ENCODE measurements around the gene ANAPC5. TPM values are rescaled to one million over a fixed set of nuclear protein-coding genes. Genes with fewer than 3 reads are reported as not detected.

ANAPC5 gene
- total RNA-seq, 1 donor: 168 TPM

GRCh38 chr12:121326996-121327674 is 25.1 kb downstream of the ANAPC5 start:
- Histone ChIP-seq H4K20me1 (ENCODE audit: insufficient read depth, low read length) (no peaks in the 10 kb centered on the region), H3K36me3 (ENCODE audit: insufficient read depth, low read length) (peaks cover 69% of the 10 kb centered on the region), H3K4me1 (ENCODE audit: insufficient read depth, low read length) (no peaks in the 10 kb centered on the region), H3K4me2 (ENCODE audit: insufficient read depth, low read length) (no peak overlapping the region), H3K27me3 (ENCODE audit: insufficient read depth, low read length) (no peaks in the 10 kb centered on the region), H2AFZ (ENCODE audit: low read length) (no peak overlapping the region), H3K4me3 (ENCODE audit: insufficient read depth, low read length) (no peak overlapping the region), H3K79me2 (ENCODE audit: insufficient read depth, low read length) (no peaks in the 10 kb centered on the region), H3K27ac (ENCODE audit: low read depth, low read length) (no peak overlapping the region), H3K9me3 (ENCODE audit: low read depth, low read length) (no peaks in the 10 kb centered on the region)
- peak; percentile 37 for DNase-seq (ENCODE audit: insufficient read length, low spot score, missing footprints)
- no peak for TF ChIP-seq CTCF (IDR thresholded peaks at IDR 0.05; ENCODE audit: extremely low read depth, low read depth, low read length)

- Histone ChIP-seq H3K9me3 (ENCODE audit: low read depth, low read length) (no peaks in the 10 kb centered on the region), H3K79me2 (ENCODE audit: insufficient read depth, low read length) (no peaks in the 10 kb centered on the region), H3K27ac (ENCODE audit: low read depth, low read length) (no peak overlapping the region), H3K4me2 (ENCODE audit: insufficient read depth, low read length) (no peak overlapping the region), H2AFZ (ENCODE audit: low read length) (no peak overlapping the region), H3K36me3 (ENCODE audit: insufficient read depth, low read length) (peaks cover 60% of the 10 kb centered on the region), H3K4me1 (ENCODE audit: insufficient read depth, low read length) (no peaks in the 10 kb centered on the region), H3K4me3 (ENCODE audit: insufficient read depth, low read length) (no peak overlapping the region), H4K20me1 (ENCODE audit: insufficient read depth, low read length) (no peaks in the 10 kb centered on the region), H3K27me3 (ENCODE audit: insufficient read depth, low read length) (no peaks in the 10 kb centered on the region)
- no peak for TF ChIP-seq CTCF (IDR thresholded peaks at IDR 0.05; ENCODE audit: extremely low read depth, low read depth, low read length)
- DNase-seq (ENCODE audit: insufficient read length, low spot score, missing footprints): no peak
Observed at GRCh38 chr12:121325922-121326396, 26.3 kb downstream of the ANAPC5 start.

- no peaks in the 10 kb centered on the region for H3K27me3 ChIP-seq (ENCODE audit: insufficient read depth, low read length)
- no peaks in the 10 kb centered on the region for H3K79me2 ChIP-seq (ENCODE audit: insufficient read depth, low read length)
- peaks cover 59% of the 10 kb centered on the region for H3K36me3 ChIP-seq (ENCODE audit: insufficient read depth, low read length)
- no peaks in the 10 kb centered on the region for H4K20me1 ChIP-seq (ENCODE audit: insufficient read depth, low read length)
- H3K4me3 ChIP-seq (ENCODE audit: insufficient read depth, low read length): no peak overlapping the region
- no peak overlapping the region for H3K27ac ChIP-seq (ENCODE audit: low read depth, low read length)
- DNase-seq (ENCODE audit: insufficient read length, low spot score, missing footprints): no peak
- H3K4me1 ChIP-seq (ENCODE audit: insufficient read depth, low read length): no peaks in the 10 kb centered on the region
- no peak overlapping the region for H2AFZ ChIP-seq (ENCODE audit: low read length)
- no peak for TF ChIP-seq CTCF (IDR thresholded peaks at IDR 0.05; ENCODE audit: extremely low read depth, low read depth, low read length)
- no peaks in the 10 kb centered on the region for H3K9me3 ChIP-seq (ENCODE audit: low read depth, low read length)
- H3K4me2 ChIP-seq (ENCODE audit: insufficient read depth, low read length): no peak overlapping the region
Observed at GRCh38 chr12:121323908-121324307, 28.3 kb downstream of the ANAPC5 start.

GRCh38 chr12:121318121-121318520 is 34.1 kb downstream of the ANAPC5 start:
- H3K4me1 ChIP-seq (ENCODE audit: insufficient read depth, low read length): no peaks in the 10 kb centered on the region
- H3K27me3 ChIP-seq (ENCODE audit: insufficient read depth, low read length): no peaks in the 10 kb centered on the region
- H3K27ac ChIP-seq (ENCODE audit: low read depth, low read length): no peak overlapping the region

More at GRCh38 chr12:121318121-121318520, 34.1 kb downstream of the ANAPC5 start:
- H3K36me3 ChIP-seq (ENCODE audit: insufficient read depth, low read length): peaks cover 33% of the 10 kb centered on the region
- H3K9me3 ChIP-seq (ENCODE audit: low read depth, low read length): no peaks in the 10 kb centered on the region
- H4K20me1 ChIP-seq (ENCODE audit: insufficient read depth, low read length): no peaks in the 10 kb centered on the region
- no peak overlapping the region for H2AFZ ChIP-seq (ENCODE audit: low read length)
- peak; percentile 5 for DNase-seq (ENCODE audit: insufficient read length, low spot score, missing footprints)
- H3K4me3 ChIP-seq (ENCODE audit: insufficient read depth, low read length): no peak overlapping the region
- no peak overlapping the region for H3K4me2 ChIP-seq (ENCODE audit: insufficient read depth, low read length)
- peaks cover 14% of the 10 kb centered on the region for H3K79me2 ChIP-seq (ENCODE audit: insufficient read depth, low read length)
- no peak for TF ChIP-seq CTCF (IDR thresholded peaks at IDR 0.05; ENCODE audit: extremely low read depth, low read depth, low read length)
